WTC11 (cell line): ENCODE measurements around the gene EIF5.

Experiments used
- CTCF ChIP-seq: fragments of 200-600 bp; IDR thresholded peaks from 2 replicates; pipeline ENCODE4 v1.8.0; 2022; ENCODE audit warnings: antibody characterized with exemption
- FOXJ3 ChIP-seq: sonication (generic); formaldehyde crosslinking; IDR thresholded peaks from 2 replicates; pipeline ENCODE4 v1.9.0; 2021; ENCODE audit warnings: missing genetic modification reagents, mild to moderate bottlenecking, borderline replicate concordance
- NR2C2 ChIP-seq: sonication (generic); formaldehyde crosslinking; IDR thresholded peaks from 2 replicates; pipeline ENCODE4 v1.8.0; 2022; ENCODE audit warnings: mild to moderate bottlenecking, missing genetic modification reagents
- ZBTB43 ChIP-seq: sonication (generic); formaldehyde crosslinking; IDR thresholded peaks from 2 replicates; pipeline ENCODE4 v1.8.1; 2023; ENCODE audit warnings: mild to moderate bottlenecking, missing genetic modification reagents
- ZNF671 ChIP-seq: fragments of 250-450 bp; sonication (Bioruptor Pico); IDR thresholded peaks from 2 replicates; pipeline ENCODE4 v1.8.0; 2021; ENCODE audit warnings: mild to moderate bottlenecking

- no peak for TF ChIP-seq FOXJ3
- TF ChIP-seq NR2C2 (CRISPR knock-in tag): no peak
- no peak for TF ChIP-seq ZBTB43
- no peak for TF ChIP-seq CTCF
- no peak for TF ChIP-seq ZNF671 (CRISPR knock-in tag)
Observed at GRCh38 chr14:103356024-103356682, 22.1 kb downstream of the EIF5 start.
